Thyroid gland (tissue), 4 donors: Measurements from ENCODE around the gene ZKSCAN1.

ENCODE experiments used
- CTCF ChIP-seq, 6 experiments: fragments of 200-600 bp in 3 of 6; fragments of 450-650 bp in 3 of 6; sonication (generic) in 3 of 6; IDR thresholded peaks; one replicate each; pipeline ENCODE4 v1.5.1; 2016 to 2019; ENCODE audit warnings: antibody characterized with exemption in 6 of 6, mild to moderate bottlenecking in 2 of 6, inconsistent platforms in 1 of 6, moderate library complexity in 1 of 6
- POLR2A ChIP-seq, 2 donors: fragments of 450-650 bp; IDR thresholded peaks; one replicate each; pipeline ENCODE4 v1.6.1; 2017; ENCODE audit warnings: antibody characterized with exemption in 2 of 2, mild to moderate bottlenecking in 2 of 2, moderate library complexity in 1 of 2

DNA sequence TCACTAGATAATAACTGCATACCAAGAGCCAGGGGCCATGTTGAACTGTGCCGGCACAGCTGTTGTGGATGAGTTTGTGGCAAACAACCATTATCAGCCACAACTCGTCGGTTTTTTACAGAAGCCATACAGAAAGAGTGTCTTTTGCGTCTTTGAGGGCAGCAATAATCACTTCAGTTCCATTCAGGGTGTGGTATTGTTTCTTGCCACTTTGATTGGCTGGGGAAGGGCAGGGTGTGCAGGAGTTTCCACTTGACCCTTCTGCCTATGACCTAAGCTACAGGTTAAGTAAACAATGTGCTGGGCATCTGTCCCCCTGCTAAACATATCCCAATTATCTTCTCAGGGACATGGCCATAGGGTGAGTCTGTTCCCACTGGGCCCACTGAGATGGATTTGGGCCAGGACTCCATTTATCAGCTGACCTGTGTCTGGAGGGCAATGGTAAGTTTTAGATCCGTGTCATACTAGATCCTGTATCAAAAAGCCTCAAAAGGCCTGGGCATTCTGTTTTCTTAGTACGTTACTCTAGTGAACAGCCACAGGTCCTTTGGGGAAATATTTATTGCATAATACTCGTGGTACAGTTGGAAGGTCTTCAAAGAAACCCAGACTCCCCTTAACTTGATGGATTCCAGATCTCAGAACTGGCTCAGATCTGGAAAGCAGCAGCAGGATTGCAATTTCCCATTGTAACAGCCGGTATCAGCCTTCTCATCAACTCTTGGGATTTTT lies 50.2 kb downstream of the ZKSCAN1 start:
- TF ChIP-seq CTCF (IDR thresholded peaks at IDR 0.05), result no peak
- TF ChIP-seq POLR2A (IDR thresholded peaks at IDR 0.05), result no peak
